ENCODE measurements around the gene AGRN.
A peak's percentile ranks its signal among the peaks of the same experiment; 100 is the strongest.
"Not testable (repeated sequence)": the region's sequence is repeated elsewhere in the genome, so short reads cannot be mapped to it uniquely, and the experiment has no call there.

AGRN gene

DNA sequence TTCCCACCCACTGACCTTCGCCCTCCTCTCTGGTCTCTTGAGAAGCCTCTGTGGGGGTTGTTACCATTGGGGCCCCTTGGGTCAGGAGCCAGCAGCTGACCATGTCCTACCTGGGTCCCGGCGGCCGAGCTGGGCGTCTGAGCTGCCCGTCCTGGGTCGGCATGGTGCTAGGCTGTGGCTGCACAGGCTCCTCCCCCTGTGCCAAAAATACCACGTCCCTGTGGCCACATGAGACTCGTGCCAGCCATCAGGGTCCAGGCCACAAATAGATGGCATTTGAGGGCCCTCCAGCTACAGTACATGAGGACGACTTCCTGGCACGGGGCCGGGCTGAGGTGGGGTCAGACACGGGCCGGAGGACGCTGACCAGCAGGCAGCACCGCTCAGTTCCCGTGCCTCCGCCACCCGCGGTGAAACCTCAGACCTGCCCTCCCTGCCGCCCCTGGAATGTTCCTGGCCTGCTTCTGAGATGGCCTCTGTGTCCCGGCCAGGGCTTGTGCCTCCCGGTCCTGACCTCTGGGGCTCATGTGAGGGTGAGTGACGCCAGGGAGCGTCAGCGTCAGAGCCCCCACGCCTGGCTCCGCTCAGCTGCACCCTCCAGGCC, 37.9 kb upstream of the AGRN start, which contains the start of gene PERM1:
Gene PERM1 (minus strand): TSS at position 139 of the 604 bp plus-strand sequence. CDS start 1,064 bp downstream, outside the sequence.
- DNase-seq: no peak

DNA sequence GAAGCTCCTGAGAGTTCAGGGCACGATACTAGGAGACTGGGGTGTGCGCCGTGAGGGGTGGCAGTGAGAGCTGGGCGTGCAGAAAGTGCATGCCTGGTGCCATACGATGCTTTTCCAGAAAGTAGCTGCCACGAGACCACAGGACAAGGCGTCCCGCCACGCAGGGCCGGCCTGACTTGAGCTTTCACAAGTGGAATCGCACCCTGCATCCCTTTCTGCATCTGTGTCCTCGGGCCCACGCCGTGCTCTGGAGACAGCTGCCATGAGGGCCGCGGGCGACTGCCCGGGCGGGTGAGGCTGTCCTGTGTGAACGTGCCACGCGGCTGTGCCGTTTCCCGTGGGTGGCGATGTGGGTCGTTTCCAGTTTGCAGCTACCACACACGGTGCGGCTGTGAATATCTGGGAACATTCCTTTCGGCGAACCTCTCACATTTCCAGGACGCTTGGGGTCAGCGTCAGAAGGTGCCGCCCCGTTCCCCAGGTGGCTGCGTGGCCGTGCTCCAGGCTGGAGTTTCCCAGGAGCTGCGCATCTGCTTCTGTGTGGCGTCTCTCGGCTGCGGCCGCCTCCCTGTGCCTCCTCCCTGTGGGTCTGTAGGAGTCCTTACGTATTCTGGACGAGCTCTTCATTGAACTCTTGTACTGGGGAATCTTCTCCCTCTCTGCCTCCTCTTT, 37.0 kb upstream of the AGRN start:
- DNase-seq: no peak

DNA sequence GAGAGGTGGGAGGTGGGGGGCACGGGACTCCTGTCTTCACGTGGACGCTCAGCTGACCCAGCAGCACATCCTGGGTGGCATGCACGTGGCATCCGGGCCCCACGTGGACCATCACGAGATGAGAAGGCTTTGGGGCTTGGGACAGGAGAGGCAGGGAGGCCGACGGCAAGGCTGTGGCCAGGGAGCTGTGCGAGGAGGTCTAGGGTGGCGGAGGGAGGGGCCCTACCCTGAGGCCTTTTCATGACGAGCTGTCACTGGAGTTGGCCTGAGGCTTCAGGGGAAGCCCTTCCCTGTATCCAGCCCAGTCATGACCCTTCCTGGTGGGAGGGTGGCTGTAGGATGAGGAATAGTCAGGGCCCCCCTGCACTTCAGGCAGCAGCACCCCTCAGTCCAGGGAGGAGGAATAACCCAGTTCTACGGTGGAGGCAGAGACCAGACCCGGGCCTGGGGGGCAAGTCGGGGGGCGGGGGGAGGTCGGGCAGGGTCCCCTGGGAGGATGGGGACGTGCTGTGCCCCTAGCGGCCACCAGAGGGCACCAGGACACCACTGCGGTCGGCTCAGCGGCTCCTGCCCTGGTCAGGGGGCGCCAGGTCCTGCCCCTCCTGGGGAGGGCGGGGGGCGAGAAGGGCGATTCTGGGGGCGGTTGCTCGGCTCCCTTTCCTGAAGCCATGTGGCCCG, 36.0 kb upstream of the AGRN start:
- DNase-seq: no peak

DNA sequence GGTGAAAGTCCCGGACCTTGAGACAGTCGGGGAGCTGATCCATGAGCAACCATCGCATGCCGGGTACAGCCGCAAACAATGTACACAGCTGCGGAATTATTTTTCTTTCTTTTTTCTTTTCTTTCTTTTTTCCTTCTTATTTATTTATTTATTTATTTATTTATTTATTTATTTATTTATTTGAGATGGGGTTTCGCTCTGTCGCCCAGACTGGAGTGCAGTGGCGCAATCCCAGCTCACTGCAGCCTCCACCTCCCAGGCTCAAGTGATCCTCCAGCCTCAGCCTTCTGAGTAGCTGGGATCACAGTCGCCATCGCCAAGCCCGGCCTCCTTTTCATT, 35.5 kb upstream of the AGRN start:
- no peak for DNase-seq

DNA sequence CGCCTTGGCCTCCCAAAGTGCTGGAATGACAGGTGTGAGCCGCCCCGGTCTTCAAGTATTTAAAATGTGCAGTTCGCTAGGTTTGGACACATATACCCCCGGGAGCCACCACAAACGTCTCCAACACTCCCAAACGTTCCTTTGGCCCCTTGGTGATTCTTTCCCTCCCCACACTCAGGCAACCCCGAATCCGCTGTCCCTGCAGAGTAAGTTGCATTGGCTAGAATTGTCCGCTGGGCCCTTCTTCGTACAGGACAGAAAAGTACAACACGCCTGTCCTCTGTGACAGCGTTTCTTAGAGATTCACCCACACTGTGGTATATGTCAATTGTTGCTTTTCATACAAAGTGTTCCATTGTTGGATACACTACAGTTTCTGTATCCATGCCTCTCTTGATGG, 34.8 kb upstream of the AGRN start:
- DNase-seq: no peak

DNA sequence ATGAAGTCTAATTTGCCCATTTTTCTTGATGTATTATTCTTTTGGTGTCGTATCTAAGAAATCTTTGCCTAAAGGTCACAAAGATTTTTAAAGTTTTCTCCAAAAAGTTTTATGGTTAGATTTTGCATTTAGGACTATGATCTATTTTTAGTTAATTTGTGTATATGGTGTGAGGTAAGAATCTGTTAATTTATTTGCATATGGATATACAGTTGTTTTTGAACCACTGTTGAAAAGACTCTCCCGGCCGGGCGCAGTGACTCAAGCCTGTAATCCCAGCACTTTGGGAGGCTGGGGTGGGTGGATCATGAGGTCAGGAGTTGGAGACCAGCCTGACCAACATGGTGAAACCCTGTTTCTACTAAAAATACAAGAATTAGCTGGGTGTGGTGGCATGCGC, 31.9 kb upstream of the AGRN start:
- DNase-seq: not testable (repeated sequence)

DNA sequence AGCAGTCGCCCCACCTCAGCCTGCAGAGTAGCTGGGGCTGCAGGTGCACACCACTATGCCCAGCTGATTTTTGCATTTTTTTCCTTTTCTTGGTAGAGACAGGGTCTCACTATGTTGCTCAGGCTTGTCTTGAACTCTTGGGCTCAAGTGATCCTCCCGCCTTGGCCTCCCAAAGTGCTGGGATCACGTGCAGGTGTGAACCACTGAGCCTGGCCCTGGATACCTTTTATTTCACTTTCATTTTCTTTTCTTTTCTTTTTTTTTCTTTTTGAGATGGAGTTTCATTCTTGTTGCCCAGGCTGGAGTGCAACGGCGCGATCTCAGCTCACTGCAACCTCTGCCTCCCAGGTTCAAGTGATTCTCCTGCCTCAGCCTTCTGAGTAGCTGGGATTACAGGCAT, 28.6 kb upstream of the AGRN start:
- not testable (repeated sequence) for DNase-seq

DNA sequence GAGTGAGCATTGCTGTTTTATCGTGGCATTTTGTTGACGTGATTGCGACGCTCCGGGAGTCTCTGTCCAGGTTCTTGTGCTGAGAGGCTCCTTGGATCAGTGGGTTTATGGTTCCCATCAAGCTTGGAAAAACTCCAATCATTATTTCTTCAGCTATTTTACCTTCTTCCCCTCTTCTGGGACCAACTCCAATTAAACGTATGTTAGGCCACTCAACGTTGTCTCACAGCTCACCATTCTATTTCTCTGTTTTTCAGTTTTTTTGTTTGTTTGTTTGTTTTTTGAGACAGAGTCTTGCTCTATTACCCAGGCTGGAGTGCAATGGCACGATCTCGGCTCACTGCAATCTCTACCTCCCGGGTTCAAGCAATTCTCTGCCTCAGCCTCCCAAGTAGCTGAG, 28.0 kb upstream of the AGRN start:
- no peak for DNase-seq

DNA sequence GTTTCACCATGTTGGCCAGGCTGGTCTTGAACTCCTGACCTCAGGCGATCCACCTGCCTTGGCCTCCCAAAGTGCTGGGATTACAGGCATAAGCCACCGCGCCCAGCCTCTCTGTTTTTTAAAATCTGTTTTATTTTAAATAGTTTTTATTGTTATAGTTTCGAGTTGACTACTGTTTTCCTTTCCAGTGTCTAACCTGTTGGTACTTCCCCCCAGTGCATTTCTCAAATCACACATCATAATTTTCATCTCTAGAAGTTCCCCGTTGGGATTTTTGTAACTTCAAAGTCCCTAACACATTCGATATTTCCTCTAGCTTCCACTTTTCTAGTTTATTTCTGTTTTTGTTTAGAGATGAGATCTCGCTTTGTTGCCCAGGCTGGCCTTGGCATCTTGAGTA, 27.6 kb upstream of the AGRN start:
- DNase-seq: no peak

DNA sequence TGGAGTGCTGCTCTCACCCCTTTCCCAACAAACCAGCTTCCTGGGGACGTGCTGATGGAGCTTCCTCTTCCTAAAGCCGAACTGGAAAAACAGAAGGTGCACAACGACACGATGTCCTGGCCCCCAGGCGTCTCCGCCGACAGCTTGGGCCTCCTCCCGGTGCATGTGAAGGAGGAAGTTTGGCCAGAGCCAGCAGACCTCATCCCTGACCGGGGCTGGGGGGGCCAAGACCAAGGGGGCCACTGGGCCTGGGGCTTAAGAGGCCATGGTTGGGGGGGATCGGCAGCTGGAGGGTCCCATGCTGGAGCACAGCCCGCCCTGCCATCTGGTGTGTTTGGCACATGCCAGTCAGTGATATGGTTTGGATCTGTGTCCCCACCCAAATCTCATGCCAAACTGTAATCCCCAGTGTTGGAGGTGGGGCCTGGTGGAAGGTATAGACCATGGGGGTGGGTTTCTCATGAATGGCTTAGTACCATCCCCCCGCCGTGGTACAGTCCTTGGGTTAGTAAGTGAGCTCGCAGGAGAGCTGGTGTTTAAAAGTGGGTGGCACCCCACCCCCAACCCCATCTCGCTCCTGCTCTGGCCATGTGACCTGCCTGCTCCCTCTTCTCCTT, 26.4 kb upstream of the AGRN start:
- no peak for DNase-seq

DNA sequence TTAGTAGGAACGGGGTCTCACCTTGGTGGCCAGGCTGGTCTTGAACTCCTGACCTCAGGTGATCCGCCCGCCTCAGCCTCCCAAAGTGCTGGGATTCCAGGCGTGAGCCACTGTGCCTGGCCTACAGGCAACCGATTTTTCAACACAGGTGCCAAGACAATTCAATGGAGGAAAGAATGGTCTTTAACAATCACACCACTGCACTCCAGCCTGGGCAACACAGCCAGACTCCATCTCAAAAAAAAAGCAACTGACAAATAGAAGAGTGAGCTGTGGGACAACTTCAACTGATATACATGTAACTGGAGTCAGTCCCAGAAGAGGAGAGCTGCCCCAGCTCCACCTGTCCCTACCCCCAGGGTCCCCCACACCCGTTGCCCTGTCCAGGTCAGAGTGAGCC, 25.4 kb upstream of the AGRN start:
- DNase-seq: not testable (repeated sequence)

DNA sequence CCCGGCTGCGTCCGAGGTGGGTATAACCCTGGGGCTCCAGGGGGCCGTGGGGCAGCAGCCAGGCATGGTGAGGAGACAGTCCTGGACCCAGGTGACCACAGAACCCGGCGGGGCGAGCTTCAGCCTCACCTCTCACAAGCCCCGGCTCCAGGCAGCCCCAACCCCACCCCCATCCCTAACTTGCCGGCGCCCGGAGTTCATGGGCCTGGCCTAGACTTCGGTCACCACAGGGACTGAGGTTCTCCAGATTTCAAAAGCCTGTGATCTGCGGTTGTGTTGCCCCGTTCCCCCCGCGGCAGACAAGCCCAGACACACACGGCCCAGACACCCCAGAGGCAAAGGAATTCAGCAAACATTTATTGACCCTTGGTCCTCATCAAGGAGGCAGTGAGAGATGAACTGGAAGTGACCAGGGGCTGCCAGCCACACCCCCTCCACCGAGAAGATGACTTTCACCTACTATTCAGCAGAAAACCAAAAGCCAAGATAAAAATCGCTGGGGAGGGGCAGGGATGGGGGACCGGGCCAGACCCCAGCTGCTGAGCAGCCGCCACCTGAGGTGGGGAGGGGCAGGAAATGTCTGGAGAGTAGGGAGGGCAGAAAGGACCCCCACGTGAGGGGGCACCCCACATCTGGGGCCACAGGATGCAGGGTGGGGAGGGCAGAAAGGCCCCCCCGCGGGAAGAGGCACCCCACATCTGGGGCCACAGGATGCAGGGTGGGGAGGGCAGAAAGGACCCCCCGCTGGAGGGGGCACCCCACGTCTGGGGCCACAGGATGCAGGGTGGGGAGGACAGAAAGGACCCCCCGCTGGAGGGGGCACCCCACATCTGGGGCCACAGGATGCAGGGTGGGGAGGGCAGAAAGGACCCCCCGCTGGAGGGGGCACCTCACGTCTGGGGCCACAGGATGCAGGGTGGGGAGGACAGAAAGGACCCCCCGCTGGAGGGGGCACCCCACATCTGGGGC, 24.0 kb upstream of the AGRN start:
- DNase-seq: no peak

DNA sequence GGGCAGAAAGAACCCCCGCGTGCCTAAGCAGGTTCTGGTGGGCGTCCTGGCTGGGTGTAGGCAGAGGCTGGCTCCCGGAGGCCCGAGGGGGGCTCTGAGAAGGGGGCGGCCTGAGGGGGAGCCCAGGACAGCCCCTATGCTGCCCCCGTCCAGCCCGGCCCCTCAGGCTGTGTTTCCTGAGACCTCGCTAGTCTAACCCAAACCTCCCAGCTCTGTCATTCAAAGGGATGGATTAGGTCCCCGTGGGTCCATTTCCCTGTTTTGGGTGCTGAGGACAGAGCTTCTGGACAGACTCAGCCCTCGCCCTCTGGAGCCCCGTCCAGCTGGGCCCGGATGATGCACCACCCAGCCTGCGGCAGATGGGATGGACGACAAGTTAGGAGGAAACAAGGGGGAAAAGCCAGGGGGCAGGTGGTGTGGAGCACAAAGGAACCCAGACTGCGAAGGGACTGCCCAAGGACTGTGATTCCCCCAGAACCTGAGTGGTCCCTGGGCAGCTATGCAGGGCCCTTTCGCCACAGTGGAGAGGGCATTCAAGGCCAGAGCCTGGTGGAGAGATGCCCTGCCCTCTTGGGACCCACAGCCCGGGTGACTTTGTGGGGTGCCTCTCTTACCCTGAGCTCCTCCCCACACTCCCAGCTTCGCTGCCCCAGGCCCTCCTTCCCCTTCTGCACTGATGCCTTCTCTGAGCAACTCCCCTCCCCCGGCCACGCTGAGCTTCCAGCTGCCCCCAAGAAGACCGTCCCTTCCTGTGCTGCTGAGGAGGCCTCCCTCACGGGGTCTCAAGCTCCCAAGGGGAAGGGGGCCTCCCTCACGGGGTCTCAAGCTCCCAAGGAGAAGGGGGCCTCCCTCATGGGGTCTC, 22.8 kb upstream of the AGRN start:
- no peak for DNase-seq

DNA sequence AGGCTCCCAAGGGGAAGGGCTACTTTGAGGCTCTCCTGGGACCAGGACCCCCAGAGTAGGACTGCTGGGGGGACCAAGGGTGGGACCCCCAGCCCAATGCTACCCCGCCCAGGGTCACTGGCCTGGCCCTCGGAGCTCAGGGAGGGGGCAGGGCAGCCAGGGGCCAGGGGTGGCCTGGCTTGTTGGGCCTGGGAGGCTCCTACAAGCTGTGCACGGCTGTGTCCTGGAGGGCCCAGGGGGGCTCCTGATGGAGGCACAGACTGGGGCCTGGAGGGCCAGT, 22.3 kb upstream of the AGRN start:
- no peak for DNase-seq

DNA sequence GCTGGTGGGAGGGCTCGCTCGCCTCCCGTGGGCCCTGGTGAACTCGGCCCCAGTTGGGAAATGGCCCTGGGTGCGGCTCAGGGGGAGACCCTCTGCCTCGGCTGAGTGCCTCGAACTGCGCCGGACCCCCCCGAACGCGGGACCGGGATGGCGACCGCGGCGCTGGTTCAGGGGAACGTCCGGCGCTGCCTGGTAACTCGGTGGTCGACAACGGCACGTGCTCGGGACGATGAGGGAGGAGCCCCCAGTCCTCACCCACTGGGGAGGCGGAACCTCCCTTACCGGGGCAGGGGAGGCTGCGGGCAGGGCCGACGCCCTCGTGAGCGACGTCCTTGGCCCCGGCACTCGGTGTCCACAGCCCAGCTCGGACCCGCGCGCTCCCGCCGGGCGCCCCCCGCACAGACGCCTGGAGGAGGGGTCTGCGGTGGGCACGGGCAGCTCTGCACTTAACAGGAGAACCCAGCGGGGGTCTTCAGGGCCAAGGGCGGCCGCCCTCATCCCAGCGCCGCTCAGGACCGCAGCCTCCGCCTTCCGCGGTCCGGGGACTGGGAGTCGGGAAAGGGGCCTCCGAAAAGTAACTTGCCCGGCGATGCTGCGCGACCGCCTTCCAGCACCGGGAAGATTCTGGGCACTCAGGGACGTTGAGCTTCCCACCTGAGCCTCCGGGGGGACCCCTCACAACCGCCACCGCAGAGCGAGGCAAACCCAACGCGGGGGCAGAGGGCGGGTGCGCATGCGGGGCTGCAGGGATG, 21.8 kb upstream of the AGRN start:
- peak; percentile 48 for DNase-seq

DNA sequence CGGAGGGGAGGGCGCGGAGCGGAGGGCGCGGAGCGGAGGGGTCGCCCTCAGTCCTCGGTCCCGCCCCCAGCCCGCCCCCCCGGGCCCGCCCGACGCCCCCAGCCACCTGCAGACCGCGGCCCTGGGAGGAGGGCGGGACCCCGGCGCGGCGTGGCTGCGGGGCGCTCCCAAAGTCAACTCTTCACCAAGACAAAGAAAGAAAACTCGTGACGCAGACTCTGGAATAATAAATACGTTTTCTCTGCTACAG, 21.2 kb upstream of the AGRN start:
- no peak for DNase-seq

DNA sequence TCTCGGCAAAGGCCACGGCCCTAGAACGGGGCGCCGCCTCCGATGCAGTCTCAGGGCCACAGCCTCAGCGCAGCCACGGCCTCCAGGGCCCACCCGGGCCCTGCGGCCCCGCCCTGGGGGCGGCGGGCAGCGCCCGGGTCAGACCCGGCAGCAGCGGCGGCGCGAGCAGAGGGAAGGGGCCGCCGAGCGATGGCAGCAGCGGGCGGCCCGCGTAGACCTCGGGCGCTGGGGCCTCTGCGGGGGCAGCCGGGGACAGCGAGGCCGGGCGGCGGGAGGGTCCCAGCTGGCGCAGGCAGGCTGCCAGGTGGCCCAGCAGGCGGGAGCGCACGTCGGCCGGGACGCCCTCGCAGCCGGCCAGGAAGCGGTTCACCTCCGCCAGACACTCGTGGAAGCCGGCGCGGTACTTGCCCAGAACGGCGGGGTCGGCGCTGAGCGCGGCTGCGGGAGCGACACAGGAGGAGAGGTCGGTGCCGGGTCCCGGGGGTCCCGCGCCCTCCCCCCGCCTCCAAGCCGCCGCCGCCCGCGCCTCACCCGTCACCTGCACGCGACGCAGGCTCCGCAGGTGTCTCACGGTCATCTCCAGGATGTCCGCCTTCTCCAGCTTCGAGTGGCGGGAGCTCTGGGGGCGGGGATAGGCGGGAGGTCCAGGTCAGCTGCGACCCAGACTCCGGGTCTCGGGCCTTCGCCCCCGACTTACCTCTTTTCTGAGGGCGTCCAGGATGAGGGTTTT, 20.8 kb upstream of the AGRN start:
- DNase-seq: peak; percentile 65

DNA sequence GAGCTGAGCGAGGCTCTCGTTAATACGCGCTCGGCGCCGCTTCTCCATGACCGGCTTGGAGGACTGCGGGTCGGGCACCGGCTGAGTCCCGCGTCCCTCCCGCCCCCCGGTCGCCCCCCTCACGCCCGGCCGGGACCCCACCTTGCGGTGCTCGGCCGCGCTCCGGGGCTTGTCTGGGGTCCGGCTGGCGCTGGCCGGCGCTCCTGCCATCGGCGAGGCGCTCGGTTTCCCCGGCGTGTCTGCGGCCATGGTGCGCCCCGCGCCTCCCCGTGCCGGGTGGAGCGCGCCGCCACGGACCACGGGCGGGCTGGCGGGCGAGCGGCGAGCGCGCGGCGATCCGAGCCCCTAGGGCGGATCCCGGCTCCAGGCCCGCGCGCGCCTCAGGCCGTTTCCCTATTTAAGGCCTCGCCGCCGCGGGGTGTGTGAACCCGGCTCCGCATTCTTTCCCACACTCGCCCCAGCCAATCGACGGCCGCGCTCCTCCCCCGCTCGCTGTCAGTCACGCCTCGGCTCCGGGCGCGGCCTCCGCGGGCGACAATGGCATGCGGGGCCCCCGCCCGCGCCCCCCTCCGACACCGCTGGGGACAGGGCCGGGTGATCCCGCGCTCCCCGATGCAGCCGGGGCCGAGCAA, 20.1 kb upstream of the AGRN start, which contains the start of gene HES4:
Gene HES4 (minus strand): TSS at position 373 of the 632 bp plus-strand sequence. CDS start 124 bp downstream, at position 249.
- DNase-seq: peak; percentile 91

DNA sequence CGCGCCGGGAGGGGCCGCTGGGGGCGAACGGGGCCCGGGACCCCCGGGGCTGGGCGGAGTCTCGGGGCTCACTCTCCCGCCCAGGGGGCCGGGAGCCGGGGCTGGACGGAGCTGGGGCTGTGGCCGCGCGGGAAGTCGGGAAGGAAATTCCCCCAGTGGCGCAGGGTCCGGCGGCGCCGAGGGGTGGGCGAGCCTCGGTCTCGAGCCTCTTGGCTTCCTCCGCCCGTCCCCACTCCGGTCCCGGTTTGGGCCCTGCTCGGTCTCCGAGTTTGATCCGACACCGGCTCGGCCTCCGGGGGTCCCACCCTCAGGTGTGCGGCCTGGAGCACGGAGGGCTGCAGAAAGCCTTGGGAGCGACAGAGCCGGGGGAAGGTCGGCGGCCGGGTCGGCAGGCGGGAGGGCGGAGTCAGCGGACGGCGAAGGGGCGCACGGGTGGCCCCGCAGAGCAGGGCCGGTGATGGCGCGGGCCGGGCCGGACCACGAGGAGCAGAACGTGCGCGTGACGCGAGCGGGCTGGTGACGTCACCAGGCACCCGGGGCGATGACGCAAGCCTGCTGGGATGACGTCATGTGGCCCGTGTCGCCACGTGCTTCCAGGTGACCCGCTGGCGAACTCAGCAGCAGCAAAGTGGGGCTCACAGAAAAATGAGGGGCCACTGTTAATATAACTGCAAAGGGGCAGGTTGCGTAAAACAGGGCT, 19.4 kb upstream of the AGRN start:
- DNase-seq: peak; percentile 83
